Measurements from ENCODE around the gene GP5. TPM values are rescaled to one million over a fixed set of nuclear protein-coding genes. Genes with fewer than 3 reads are reported as not detected.

The GP5 gene
- total RNA-seq, 4 donors from 2014 or later = not detected

DNA sequence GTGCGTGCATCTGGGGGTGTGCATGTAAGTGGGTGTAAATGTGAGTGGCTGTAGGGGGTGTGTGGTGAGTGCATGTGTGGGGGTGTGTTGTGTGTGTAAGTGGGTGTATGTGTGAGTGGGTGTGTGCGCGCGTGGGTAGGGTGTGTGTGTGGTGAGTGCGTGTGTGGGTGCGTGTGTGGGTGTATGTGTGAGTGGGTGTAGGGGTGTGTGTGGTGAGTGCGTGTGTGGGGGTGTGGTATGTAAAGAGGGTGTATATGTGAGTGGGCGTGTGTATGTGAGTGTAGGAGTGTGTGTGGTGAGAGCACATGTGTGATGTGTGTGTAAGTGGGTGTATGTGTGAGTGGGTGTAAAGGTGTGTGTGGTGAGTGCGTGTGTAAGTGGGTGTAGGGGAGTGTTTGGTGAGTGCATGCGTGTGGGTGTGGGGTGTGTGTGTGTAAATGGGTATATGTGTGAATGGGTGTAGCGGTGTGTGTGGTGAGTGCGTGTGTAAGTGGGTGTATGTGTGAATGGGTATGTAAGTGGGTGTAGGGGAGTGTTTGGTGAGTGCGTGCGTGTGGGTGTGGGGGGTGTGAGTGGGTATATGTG lies 47.0 kb downstream of the GP5 start:
- Histone ChIP-seq H3K27ac (no peak overlapping the region), H3K4me1 (no peaks in the 10 kb centered on the region), H3K27me3 (no peaks in the 10 kb centered on the region), H3K9me3 (no peaks in the 10 kb centered on the region), H3K4me3 (no peak overlapping the region), H3K36me3 (no peaks in the 10 kb centered on the region)
- in situ Hi-C loops (cut with MboI; ENCODE audit: low pct_ligation_motif_present in 1 of 4, low pct_unique_long_range_greater_than_20kb in 1 of 4, low sequenced_read_pairs in 3 of 4) (no loop called here), intact Hi-C loops (cut with DNase I; ENCODE audit: low total_unique reads) (no loop called here)
- TF ChIP-seq EP300 (IDR thresholded peaks at IDR 0.05; ENCODE audit: low read depth) (no peak), POLR2A (IDR thresholded peaks at IDR 0.05) (no peak), POLR2AphosphoS5 (IDR thresholded peaks at IDR 0.05) (no peak)
- TF ChIP-seq, protein P1, sequence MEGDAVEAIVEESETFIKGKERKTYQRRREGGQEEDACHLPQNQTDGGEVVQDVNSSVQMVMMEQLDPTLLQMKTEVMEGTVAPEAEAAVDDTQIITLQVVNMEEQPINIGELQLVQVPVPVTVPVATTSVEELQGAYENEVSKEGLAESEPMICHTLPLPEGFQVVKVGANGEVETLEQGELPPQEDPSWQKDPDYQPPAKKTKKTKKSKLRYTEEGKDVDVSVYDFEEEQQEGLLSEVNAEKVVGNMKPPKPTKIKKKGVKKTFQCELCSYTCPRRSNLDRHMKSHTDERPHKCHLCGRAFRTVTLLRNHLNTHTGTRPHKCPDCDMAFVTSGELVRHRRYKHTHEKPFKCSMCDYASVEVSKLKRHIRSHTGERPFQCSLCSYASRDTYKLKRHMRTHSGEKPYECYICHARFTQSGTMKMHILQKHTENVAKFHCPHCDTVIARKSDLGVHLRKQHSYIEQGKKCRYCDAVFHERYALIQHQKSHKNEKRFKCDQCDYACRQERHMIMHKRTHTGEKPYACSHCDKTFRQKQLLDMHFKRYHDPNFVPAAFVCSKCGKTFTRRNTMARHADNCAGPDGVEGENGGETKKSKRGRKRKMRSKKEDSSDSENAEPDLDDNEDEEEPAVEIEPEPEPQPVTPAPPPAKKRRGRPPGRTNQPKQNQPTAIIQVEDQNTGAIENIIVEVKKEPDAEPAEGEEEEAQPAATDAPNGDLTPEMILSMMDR (IDR thresholded peaks at IDR 0.05) = no peak
- 91 to 94% methylated on average over 12 to 14 of the region's 14 CpGs for WGBS, 2 donors (ENCODE audit: low coverage in 1 of 2)
- no peak for DNase-seq

DNA sequence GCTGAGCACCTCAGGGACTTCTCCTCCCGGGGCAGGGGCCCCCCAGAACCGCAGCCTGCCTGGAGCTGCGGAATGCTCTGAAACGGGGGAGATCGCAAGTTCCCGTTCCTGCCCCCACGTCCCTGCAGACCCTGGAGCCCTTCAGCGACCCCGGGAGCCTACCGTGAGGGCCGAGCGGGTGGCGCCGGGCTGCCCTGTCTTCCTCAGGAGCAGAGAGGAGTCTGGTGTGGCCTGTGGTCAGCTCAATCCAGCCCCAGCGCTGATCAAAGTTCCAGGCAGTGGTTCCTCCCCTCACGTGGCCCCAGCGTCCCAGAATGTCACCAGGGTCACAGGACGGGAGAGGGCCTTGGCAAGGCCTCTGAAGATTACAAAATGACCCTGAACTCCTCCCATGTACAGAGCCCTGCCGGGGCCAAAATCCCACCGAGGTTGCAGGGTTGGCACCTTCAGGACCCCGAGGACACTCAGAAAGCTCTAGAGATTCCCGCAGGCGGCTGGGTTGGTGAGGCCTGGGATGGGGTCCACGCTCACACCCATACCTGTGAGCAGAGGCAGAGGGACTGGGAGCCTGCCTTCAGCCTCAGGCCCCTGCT lies 47.9 kb downstream of the GP5 start, which contains the start of gene CPN2:
TSS of gene CPN2 (minus strand) at position 249 of the 593 bp plus-strand sequence. CDS start 8,626 bp downstream, outside the sequence.
- WGBS, 2 donors (ENCODE audit: low coverage in 1 of 2) = 92% methylated on average over 24 of the region's 24 CpGs; no CpG with 5 or more reads in 1 of the 2 donors
- no peak for DNase-seq
- no peaks in the 10 kb centered on the region for H3K4me1 ChIP-seq
- H3K9me3 ChIP-seq = no peaks in the 10 kb centered on the region
- no peak for TF ChIP-seq POLR2A (IDR thresholded peaks at IDR 0.05)
- TF ChIP-seq POLR2AphosphoS5 (IDR thresholded peaks at IDR 0.05) = no peak
- no peak for TF ChIP-seq EP300 (IDR thresholded peaks at IDR 0.05; ENCODE audit: low read depth)
- TF ChIP-seq, protein P1 (IDR thresholded peaks at IDR 0.05) = no peak
- in situ Hi-C loops (cut with MboI; ENCODE audit: low pct_ligation_motif_present in 1 of 4, low pct_unique_long_range_greater_than_20kb in 1 of 4, low sequenced_read_pairs in 3 of 4) = no loop called here
- no peak within 1 kb of the TSS for H3K4me3 ChIP-seq
- intact Hi-C loops (cut with DNase I; ENCODE audit: low total_unique reads) = no loop called here
- H3K27me3 ChIP-seq = no peaks in the 10 kb centered on the region
- H3K36me3 ChIP-seq = no peaks in the 10 kb centered on the region
- no peak within 1 kb of the TSS for H3K27ac ChIP-seq

DNA sequence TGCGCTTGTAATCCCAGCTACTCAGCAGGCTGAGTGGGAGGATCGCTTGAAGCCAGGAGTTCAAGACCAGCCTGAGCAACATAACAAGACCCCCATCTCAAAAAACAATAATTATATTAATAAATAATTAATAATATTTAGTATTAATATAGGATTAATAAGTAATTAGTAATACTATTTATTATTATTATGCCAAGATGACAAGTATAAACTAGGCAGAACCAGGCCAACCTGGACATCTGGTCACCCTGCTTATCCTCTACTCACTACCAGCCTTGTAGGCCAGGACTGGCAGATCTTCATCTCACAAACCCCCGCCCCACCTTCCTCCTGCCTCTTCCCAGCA lies 48.4 kb downstream of the GP5 start:
- no peaks in the 10 kb centered on the region for H3K36me3 ChIP-seq
- intact Hi-C loops (cut with DNase I; ENCODE audit: low total_unique reads) = no loop called here
- no peaks in the 10 kb centered on the region for H3K27me3 ChIP-seq
- TF ChIP-seq EP300 (IDR thresholded peaks at IDR 0.05; ENCODE audit: low read depth) (no peak), POLR2A (IDR thresholded peaks at IDR 0.05) (no peak), POLR2AphosphoS5 (IDR thresholded peaks at IDR 0.05) (no peak)
- TF ChIP-seq, protein P1 (IDR thresholded peaks at IDR 0.05) = no peak
- H3K4me3 ChIP-seq = no peak overlapping the region
- 78 to 92% methylated on average over 2 to 3 of the region's 3 CpGs for WGBS, 2 donors (ENCODE audit: low coverage in 1 of 2)
- DNase-seq = no peak
- no peak overlapping the region for H3K27ac ChIP-seq
- H3K4me1 ChIP-seq = no peaks in the 10 kb centered on the region
- in situ Hi-C loops (cut with MboI; ENCODE audit: low pct_ligation_motif_present in 1 of 4, low pct_unique_long_range_greater_than_20kb in 1 of 4, low sequenced_read_pairs in 3 of 4) = no loop called here
- no peaks in the 10 kb centered on the region for H3K9me3 ChIP-seq

DNA sequence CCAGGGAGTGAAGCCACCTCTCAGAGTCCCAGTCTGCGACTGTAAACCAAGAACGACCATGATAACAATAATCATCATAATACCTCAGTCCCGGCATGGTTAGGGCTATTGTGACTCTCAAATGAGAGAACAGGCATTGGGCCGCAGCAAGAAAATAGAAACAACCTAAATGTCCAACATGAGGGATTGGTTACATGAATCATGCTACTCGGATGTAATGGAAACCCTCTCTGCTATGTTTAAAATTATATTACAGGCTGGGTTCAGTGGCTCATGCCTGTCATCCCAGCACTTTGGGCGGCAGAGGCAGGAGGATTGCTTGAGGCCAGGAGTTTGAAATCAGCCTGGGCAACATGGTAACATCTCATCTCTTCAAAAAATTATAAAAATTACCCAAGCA lies 50.7 kb downstream of the GP5 start:
- 74% methylated on average over 6 of the region's 6 CpGs; no CpG with 5 or more reads in 1 of the 2 donors for WGBS, 2 donors (ENCODE audit: low coverage in 1 of 2)

More for the DNA sequence above, 50.7 kb downstream of the GP5 start:
- no peaks in the 10 kb centered on the region for H3K9me3 ChIP-seq
- in situ Hi-C loops (cut with MboI; ENCODE audit: low pct_ligation_motif_present in 1 of 4, low pct_unique_long_range_greater_than_20kb in 1 of 4, low sequenced_read_pairs in 3 of 4) (no loop called here), intact Hi-C loops (cut with DNase I; ENCODE audit: low total_unique reads) (no loop called here)
- no peak overlapping the region for H3K4me3 ChIP-seq
- H3K36me3 ChIP-seq = no peaks in the 10 kb centered on the region
- H3K27me3 ChIP-seq = no peaks in the 10 kb centered on the region
- no peak for DNase-seq
- H3K4me1 ChIP-seq = no peaks in the 10 kb centered on the region
- H3K27ac ChIP-seq = no peak overlapping the region
- TF ChIP-seq POLR2A (IDR thresholded peaks at IDR 0.05) = no peak
- TF ChIP-seq, protein P1 (IDR thresholded peaks at IDR 0.05) = no peak
- TF ChIP-seq POLR2AphosphoS5 (IDR thresholded peaks at IDR 0.05) = no peak
- no peak for TF ChIP-seq EP300 (IDR thresholded peaks at IDR 0.05; ENCODE audit: low read depth)
